Measurements from ENCODE around the gene BTF3L4.
A peak's percentile ranks its signal among the peaks of the same experiment; 100 is the strongest.

BTF3L4 gene

DNA sequence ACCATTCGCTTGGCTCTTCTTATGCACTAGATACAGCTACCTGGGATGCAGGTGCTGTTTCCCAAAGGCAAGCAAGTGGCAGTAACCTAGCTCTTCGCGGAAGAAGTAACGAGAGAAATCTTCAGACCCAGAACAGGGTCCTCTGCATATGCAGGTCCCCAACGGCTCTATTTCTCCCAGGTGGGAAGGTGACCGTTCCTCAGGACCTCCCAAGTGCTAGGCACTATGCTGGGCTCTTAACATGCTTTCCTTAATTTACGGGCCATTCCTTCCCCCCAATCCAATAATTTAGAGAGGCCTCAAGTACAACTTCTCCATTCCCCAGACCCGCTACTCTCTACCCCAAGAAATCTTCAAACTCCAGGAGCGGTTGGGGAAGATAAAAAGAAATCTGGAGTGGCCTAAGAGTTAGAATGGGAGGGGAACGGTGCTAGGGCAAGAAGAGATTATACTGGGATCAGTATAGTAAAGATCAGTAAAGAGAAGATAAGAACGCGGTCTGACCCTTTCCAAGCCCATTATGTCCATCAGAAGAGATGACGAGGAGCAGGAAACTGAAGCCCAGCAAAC is 1.5 kb upstream of the BTF3L4 start:
- Histone ChIP-seq H3K9me3 (ENCODE audit: low read length) (no peaks in the 10 kb centered on the region), H3K9me2 (ENCODE audit: low read depth, low read length) (no peaks in the 10 kb centered on the region), H3K79me2 (ENCODE audit: insufficient read depth, low read length) (peaks cover 41% of the 10 kb centered on the region), H3F3A (ENCODE audit: insufficient read depth, low read length) (no peaks in the 10 kb centered on the region), H2AFZ (ENCODE audit: low read length) (no peak overlapping the region), H3K27ac (ENCODE audit: low read depth, low read length, poor library complexity, severe bottlenecking) (peak overlapping the region; percentile 72), H3K4me1 (ENCODE audit: insufficient read depth, low read length, severe bottlenecking) (peaks cover 40% of the 10 kb centered on the region), H3K27me3 (ENCODE audit: insufficient read depth, low read length) (no peaks in the 10 kb centered on the region), H3K36me3 (ENCODE audit: insufficient read depth, low read length) (peaks cover 14% of the 10 kb centered on the region; the same call in 1 of the 2 replicates), H3K9ac (ENCODE audit: low read length) (peak overlapping the region; percentile 95), H4K20me1 (ENCODE audit: insufficient read depth, low read length) (no peaks in the 10 kb centered on the region), H3K4me2 (ENCODE audit: low read length) (peak overlapping the region; percentile 87), H3K4me3 (ENCODE audit: low read depth, low read length, poor library complexity, severe bottlenecking) (peak overlapping the region; percentile 91)
- TF ChIP-seq, protein P1, sequence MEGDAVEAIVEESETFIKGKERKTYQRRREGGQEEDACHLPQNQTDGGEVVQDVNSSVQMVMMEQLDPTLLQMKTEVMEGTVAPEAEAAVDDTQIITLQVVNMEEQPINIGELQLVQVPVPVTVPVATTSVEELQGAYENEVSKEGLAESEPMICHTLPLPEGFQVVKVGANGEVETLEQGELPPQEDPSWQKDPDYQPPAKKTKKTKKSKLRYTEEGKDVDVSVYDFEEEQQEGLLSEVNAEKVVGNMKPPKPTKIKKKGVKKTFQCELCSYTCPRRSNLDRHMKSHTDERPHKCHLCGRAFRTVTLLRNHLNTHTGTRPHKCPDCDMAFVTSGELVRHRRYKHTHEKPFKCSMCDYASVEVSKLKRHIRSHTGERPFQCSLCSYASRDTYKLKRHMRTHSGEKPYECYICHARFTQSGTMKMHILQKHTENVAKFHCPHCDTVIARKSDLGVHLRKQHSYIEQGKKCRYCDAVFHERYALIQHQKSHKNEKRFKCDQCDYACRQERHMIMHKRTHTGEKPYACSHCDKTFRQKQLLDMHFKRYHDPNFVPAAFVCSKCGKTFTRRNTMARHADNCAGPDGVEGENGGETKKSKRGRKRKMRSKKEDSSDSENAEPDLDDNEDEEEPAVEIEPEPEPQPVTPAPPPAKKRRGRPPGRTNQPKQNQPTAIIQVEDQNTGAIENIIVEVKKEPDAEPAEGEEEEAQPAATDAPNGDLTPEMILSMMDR (IDR thresholded peaks at IDR 0.05; ENCODE audit: low read length), result no peak

DNA sequence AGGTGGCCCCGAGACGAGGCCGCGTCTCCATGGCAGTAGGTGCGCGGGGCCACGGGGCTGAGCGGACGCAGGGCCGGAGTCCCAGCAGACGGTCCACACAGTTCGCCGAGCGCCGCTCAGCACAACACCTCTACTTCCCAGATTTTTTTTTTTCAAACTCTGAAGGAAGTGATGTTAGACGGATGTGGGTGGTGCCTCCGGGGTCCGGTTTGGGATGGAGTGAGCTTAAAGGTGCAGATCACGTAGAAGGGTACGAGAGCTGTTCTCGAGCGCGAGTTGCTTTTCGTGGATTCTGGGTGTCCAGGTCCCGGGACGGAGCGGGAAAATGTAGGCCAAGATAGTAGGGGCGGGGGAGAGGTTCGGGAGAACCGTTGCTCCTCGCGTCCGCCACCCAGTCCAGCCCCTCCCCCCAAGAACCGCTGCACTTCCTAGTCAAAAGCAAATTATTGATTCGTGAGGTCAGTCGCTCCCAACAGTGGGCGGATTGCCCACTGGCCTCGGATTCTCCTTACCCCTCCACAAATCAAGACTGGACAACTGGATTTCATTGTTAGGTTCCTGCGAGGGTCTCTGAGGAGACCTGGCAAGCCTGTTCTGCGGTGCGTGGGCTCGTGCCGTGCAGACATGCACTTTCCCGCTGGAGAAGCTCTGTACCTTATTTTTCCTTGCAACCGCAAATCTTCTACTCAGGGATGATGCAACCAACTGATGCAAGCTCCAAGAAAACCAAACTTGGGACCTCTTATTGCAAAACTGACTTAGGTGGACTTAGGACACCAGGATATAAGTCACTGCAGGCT is 829 bp upstream of the BTF3L4 start, which contains the start of gene TXNDC12:
TXNDC12 (minus strand) TSS at position 126 of the 800 bp plus-strand sequence; CDS start at position 31, 95 bp downstream.
- peak within 1 kb of the TSS; percentile 91 for H3K4me3 ChIP-seq (ENCODE audit: low read depth, low read length, poor library complexity, severe bottlenecking)
- H3K4me1 ChIP-seq (ENCODE audit: insufficient read depth, low read length, severe bottlenecking), result peaks cover 40% of the 10 kb centered on the region
- no peaks in the 10 kb centered on the region for H4K20me1 ChIP-seq (ENCODE audit: insufficient read depth, low read length)
- H3K79me2 ChIP-seq (ENCODE audit: insufficient read depth, low read length), result peaks cover 47% of the 10 kb centered on the region
- H3K9me2 ChIP-seq (ENCODE audit: low read depth, low read length), result no peaks in the 10 kb centered on the region
- peak within 1 kb of the TSS; percentile 95 for H3K9ac ChIP-seq (ENCODE audit: low read length)
- H3F3A ChIP-seq (ENCODE audit: insufficient read depth, low read length), result no peaks in the 10 kb centered on the region
- H3K4me2 ChIP-seq (ENCODE audit: low read length), result peak within 1 kb of the TSS; percentile 87
- H3K36me3 ChIP-seq (ENCODE audit: insufficient read depth, low read length), result peaks cover 20% of the 10 kb centered on the region
- TF ChIP-seq, protein P1 (IDR thresholded peaks at IDR 0.05; ENCODE audit: low read length), result no peak
- no peak for TF ChIP-seq EZH2 (IDR thresholded peaks at IDR 0.05; ENCODE audit: borderline replicate concordance, low read length)
- no peaks in the 10 kb centered on the region for H3K9me3 ChIP-seq (ENCODE audit: low read length)
- peak within 1 kb of the TSS; percentile 72 for H3K27ac ChIP-seq (ENCODE audit: low read depth, low read length, poor library complexity, severe bottlenecking)
- H2AFZ ChIP-seq (ENCODE audit: low read length), result peak within 1 kb of the TSS; percentile 69; the same call in 1 of the 2 replicates
- H3K27me3 ChIP-seq (ENCODE audit: insufficient read depth, low read length), result no peaks in the 10 kb centered on the region

DNA sequence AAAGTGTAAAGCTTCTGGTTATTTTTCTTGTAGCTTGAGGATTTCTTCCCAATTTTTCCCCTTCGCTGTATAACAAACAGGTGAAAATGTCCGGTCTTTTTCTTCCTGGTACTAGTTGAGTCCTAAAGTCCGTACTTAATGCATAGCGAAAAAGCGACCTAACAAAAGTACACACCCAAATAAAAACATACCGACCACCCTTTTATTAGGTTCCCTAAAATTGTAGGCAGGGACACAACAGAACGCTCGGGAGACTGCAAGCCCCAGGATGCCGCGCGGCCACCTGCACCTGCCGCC is 281 bp upstream of the BTF3L4 start:
- H3K4me1 ChIP-seq (ENCODE audit: insufficient read depth, low read length, severe bottlenecking), result peaks cover 40% of the 10 kb centered on the region
- peak overlapping the region; percentile 69; the same call in 1 of the 2 replicates for H2AFZ ChIP-seq (ENCODE audit: low read length)
- H3K27me3 ChIP-seq (ENCODE audit: insufficient read depth, low read length), result no peaks in the 10 kb centered on the region

More for the DNA sequence above, 281 bp upstream of the BTF3L4 start:
- peak overlapping the region; percentile 91 for H3K4me3 ChIP-seq (ENCODE audit: low read depth, low read length, poor library complexity, severe bottlenecking)
- peak overlapping the region; percentile 72 for H3K27ac ChIP-seq (ENCODE audit: low read depth, low read length, poor library complexity, severe bottlenecking)
- H3K9me3 ChIP-seq (ENCODE audit: low read length), result no peaks in the 10 kb centered on the region
- peaks cover 47% of the 10 kb centered on the region for H3K79me2 ChIP-seq (ENCODE audit: insufficient read depth, low read length)
- peaks cover 26% of the 10 kb centered on the region for H3K36me3 ChIP-seq (ENCODE audit: insufficient read depth, low read length)
- H3F3A ChIP-seq (ENCODE audit: insufficient read depth, low read length), result no peaks in the 10 kb centered on the region
- no peaks in the 10 kb centered on the region for H3K9me2 ChIP-seq (ENCODE audit: low read depth, low read length)
- H4K20me1 ChIP-seq (ENCODE audit: insufficient read depth, low read length), result no peaks in the 10 kb centered on the region
- TF ChIP-seq EZH2 (IDR thresholded peaks at IDR 0.05; ENCODE audit: borderline replicate concordance, low read length), result no peak
- TF ChIP-seq, protein P1 (IDR thresholded peaks at IDR 0.05; ENCODE audit: low read length), result no peak
- H3K9ac ChIP-seq (ENCODE audit: low read length), result peak overlapping the region; percentile 95
- peak overlapping the region; percentile 87 for H3K4me2 ChIP-seq (ENCODE audit: low read length)
